GM12878 (cell line): Measurements from ENCODE around the gene LAMA2. TPM values are rescaled to one million over a fixed set of nuclear protein-coding genes. Genes with fewer than 3 reads are reported as not detected.

ENCODE experiments used
- ATAC-seq: fragments of 200-7000 bp; cut with Tn5 transposase; 3 replicates; pipeline ENCODE4 v1.9.1; 2020; ENCODE audit warnings: mild to moderate bottlenecking, moderate library complexity
- BruUV-seq: library from RNA; stranded (reverse); fragments of 400-500 nt; replicated peaks from 2 replicates; lab custom pipeline; 2021; lab: Mats Ljungman, UMichigan
- CTCF ChIA-PET: fragments of 300-600 bp; sonication (Branson Sonifier 250); formaldehyde crosslinking; extraction: SDS; loops from one replicate; lab custom pipeline; 2021; ENCODE audit warnings: inconsistent platforms; lab: Yijun Ruan, JAX
- POLR2A ChIA-PET: fragments of 350-600 bp; formaldehyde crosslinking; extraction: SDS; loops from one replicate; lab custom pipeline; 2021; ENCODE audit warnings: inconsistent platforms; lab: Charles Lee
- RAD21 ChIA-PET: fragments of 300-600 bp; sonication (Branson Sonifier 250); formaldehyde crosslinking; loops from one replicate; lab custom pipeline; 2023; ENCODE audit warnings: antibody characterized with exemption; ENCODE audit not compliant: unreplicated experiment; lab: Charles Lee
- SMC1A ChIA-PET: fragments of 300-600 bp; sonication (Branson Sonifier 250); formaldehyde crosslinking; loops from one replicate; lab custom pipeline; 2023; ENCODE audit not compliant: unreplicated experiment, uncharacterized antibody; lab: Charles Lee
- DNase-seq: peaks from one replicate; pipeline ENCODE4 v3.0.0-alpha.2; 2011; ENCODE audit warnings: low read depth, low spot score
- FAIRE-seq: peaks from 3 replicates; lab custom pipeline; 2011; peaks lifted over from hg19 to GRCh38; lab: Jason Lieb, UNC
- H2AFZ ChIP-seq: 2 replicates; pipeline ENCODE4 v1.6.0; 2011; ENCODE audit warnings: low read depth, low read length, control low read depth; ENCODE audit not compliant: control insufficient read depth
- H3K27ac ChIP-seq: 2 replicates; pipeline ENCODE4 v1.5.1; 2011; ENCODE audit warnings: control low read depth; ENCODE audit not compliant: control insufficient read depth, insufficient read depth
- H3K27me3 ChIP-seq, 2 experiments: replicated peaks in 1 of 2; 2 replicates each; pipeline versions ENCODE4 v1.6.0 to v1.6.1; 2011; ENCODE audit warnings: low read length in 1 of 2; ENCODE audit not compliant: control insufficient read depth in 2 of 2, insufficient read depth in 2 of 2
- H3K36me3 ChIP-seq, 2 experiments: 2 replicates each; pipeline ENCODE4 v1.5.1; 2011; ENCODE audit warnings: low read length in 1 of 2; ENCODE audit not compliant: control insufficient read depth in 2 of 2, insufficient read depth in 2 of 2
- H3K4me1 ChIP-seq: 2 replicates; pipeline ENCODE4 v1.6.1; 2011; ENCODE audit warnings: mild to moderate bottlenecking, low read length, moderate library complexity, mixed read lengths; ENCODE audit not compliant: control insufficient read depth, insufficient read depth
- H3K4me2 ChIP-seq: 2 replicates; pipeline ENCODE4 v1.6.0; 2011; ENCODE audit warnings: control low read depth; ENCODE audit not compliant: control insufficient read depth, insufficient read depth
- H3K4me3 ChIP-seq: fragments of 200-600 bp; sonication (generic); 2 replicates; pipeline ENCODE4 v1.5.1; 2016
- H3K79me2 ChIP-seq: 2 replicates; pipeline ENCODE4 v1.6.0; 2011; ENCODE audit warnings: low read length; ENCODE audit not compliant: control insufficient read depth, insufficient read depth
- H3K9ac ChIP-seq: 2 replicates; pipeline ENCODE4 v1.8.0; 2011; ENCODE audit warnings: low read length, control low read depth, mixed read lengths; ENCODE audit not compliant: control insufficient read depth, insufficient read depth
- H3K9me3 ChIP-seq: replicated peaks from 3 replicates; pipeline ENCODE4 v1.5.1; 2011; ENCODE audit warnings: mild to moderate bottlenecking, low read length; ENCODE audit not compliant: control insufficient read depth, insufficient read depth
- H4K20me1 ChIP-seq: 2 replicates; pipeline ENCODE4 v1.6.0; 2011; ENCODE audit not compliant: control insufficient read depth, insufficient read depth
- BCL3 ChIP-seq: IDR thresholded peaks from 2 replicates; pipeline ENCODE4 v1.6.1; 2011; ENCODE audit warnings: borderline replicate concordance, low read depth, mild to moderate bottlenecking, moderate library complexity, low read length; ENCODE audit not compliant: insufficient read depth, poor library complexity, severe bottlenecking
- CBX5 ChIP-seq: sonication (generic); IDR thresholded peaks from 2 replicates; pipeline ENCODE4 v1.6.1; 2016; ENCODE audit warnings: low read depth, moderate library complexity, mild to moderate bottlenecking, inconsistent platforms
- CEBPZ ChIP-seq: fragments of 150-350 bp; IDR thresholded peaks from 2 replicates; pipeline ENCODE4 v1.6.1; 2016; ENCODE audit warnings: low read depth, low read length
- ESRRA ChIP-seq: IDR thresholded peaks from 2 replicates; pipeline ENCODE4 v1.6.1; 2012; ENCODE audit warnings: mild to moderate bottlenecking, low read length, improper control_type of control experiment
- FOS ChIP-seq: IDR thresholded peaks from 3 replicates; pipeline ENCODE4 v1.6.1; 2011; ENCODE audit warnings: borderline replicate concordance; ENCODE audit not compliant: insufficient read length; ENCODE audit errors: extremely low read depth
- NFXL1 ChIP-seq: fragments of 450-650 bp; IDR thresholded peaks from 2 replicates; pipeline ENCODE4 v1.6.1; 2017; ENCODE audit warnings: antibody characterized with exemption, mild to moderate bottlenecking, borderline replicate concordance
- PAX5 ChIP-seq: IDR thresholded peaks from 2 replicates; pipeline ENCODE4 v1.6.1; 2011; ENCODE audit warnings: low read depth, low read length, borderline replicate concordance
- RBBP5 ChIP-seq: fragments of 200-600 bp; sonication (generic); conservative IDR thresholded peaks from 2 replicates; pipeline ENCODE4 v1.6.1; 2016
- SMARCA5 ChIP-seq: fragments of 450-650 bp; IDR thresholded peaks from 2 replicates; pipeline ENCODE4 v1.6.1; 2017; ENCODE audit warnings: mild to moderate bottlenecking
- SMC3 ChIP-seq: IDR thresholded peaks from 2 replicates; pipeline ENCODE4 v1.6.1; 2011; ENCODE audit warnings: low read length, improper control_type of control experiment, borderline replicate concordance
- SREBF2 ChIP-seq: IDR thresholded peaks from 2 replicates; pipeline ENCODE4 v1.6.1; 2012; ENCODE audit warnings: mild to moderate bottlenecking, low read length
- STAT3 ChIP-seq: IDR thresholded peaks from 2 replicates; pipeline ENCODE4 v1.6.1; 2011; ENCODE audit warnings: low read depth, low read length, improper control_type of control experiment
- ZBTB33 ChIP-seq: fragments of 450-650 bp; IDR thresholded peaks from 2 replicates; pipeline ENCODE4 v1.6.1; 2017; ENCODE audit warnings: mild to moderate bottlenecking
- ZNF622 ChIP-seq: fragments of 450-650 bp; IDR thresholded peaks from 2 replicates; pipeline ENCODE4 v1.6.1; 2017; ENCODE audit warnings: mild to moderate bottlenecking, inconsistent platforms
- ZZZ3 ChIP-seq: IDR thresholded peaks from 2 replicates; pipeline ENCODE4 v1.6.1; 2011; ENCODE audit warnings: low read depth; ENCODE audit not compliant: control insufficient read depth, insufficient read length
- WGBS: methylation state at CpG from one replicate; pipeline ENCODE4 v1.1.6; 2016; ENCODE audit warnings: low lambda C conversion rate; ENCODE audit not compliant: insufficient replicate concordance, insufficient coverage; ENCODE audit errors: missing lambda C conversion rate; 5-methylcytosine and 5-hydroxymethylcytosine counted together
- in situ Hi-C: fragments of 300-500 bp; cut with MboI; formaldehyde crosslinking; loops from 9 replicates; pipeline ENCODE4 v1.14.3; 2018; ENCODE audit warnings: mixed read lengths
- intact Hi-C: fragments of 100-400 bp; cut with micrococcal nuclease; formaldehyde crosslinking; loops from one replicate; pipeline ENCODE4 v1.14.2; 2022; ENCODE audit not compliant: unreplicated experiment
- polyA plus RNA-seq, 11 experiments: library from polyadenylated mRNA; depleted of rRNA in 4 of 11; unstranded in 6 of 11; stranded (reverse) in 5 of 11; fragments of >200 nt; fragmentation: Nextera tagmentation in 4 of 11; fragmentation: Illumina TruSeq in 1 of 11; extraction: Ambion mirVana in 4 of 11; extraction: Trizol in 1 of 11; gene quantifications; 1 replicate in 1 of 11; 2 replicates in 10 of 11; pipeline versions ENCODE4 v1.2.1 to v1.2.3, GENCODE V29; 2011 to 2016; ENCODE audit warnings: inconsistent platforms in 2 of 11, missing spikeins in 2 of 11, low read depth in 1 of 11
- total RNA-seq, 4 experiments: library from RNA; depleted of rRNA in 3 of 4; stranded (reverse); fragments of >200 nt in 3 of 4; fragmentation: Illumina TruSeq in 1 of 4; extraction: Trizol in 1 of 4; gene quantifications; 2 replicates each; pipeline versions ENCODE4 v1.2.1 to v1.2.3, GENCODE V29; 2013 to 2021

Gene LAMA2
- total and polyA plus RNA-seq, 10 of the 15 experiments (the other 5 are each of a cell fraction or from before 2014, with no cell fraction given) = 0.04 to 2.0 (median 0.37) TPM; not detected in 1

GRCh38 chr6:129189266-129189665 is 306.3 kb downstream of the LAMA2 start:
- no peaks in the 10 kb centered on the region for H3K4me1 ChIP-seq
- BruUV-seq = no TSS peak
- no peaks in the 10 kb centered on the region for H4K20me1 ChIP-seq
- ChIA-PET CTCF (no interaction called here), SMC1A (interaction anchor here (1.1 to 1.3 kb wide), 2 partner anchors 82 to 471 kb away, joined by 3 read pairs; no protein-coding TSS in a partner anchor), POLR2A (no interaction called here), RAD21 (no interaction called here)
- H3K36me3 ChIP-seq = no peaks in the 10 kb centered on the region
- ATAC-seq (no peak), DNase-seq (no peak), FAIRE-seq (no peak)
- no peaks in the 10 kb centered on the region for H3K27me3 ChIP-seq
- WGBS = 17% methylated on average over 1 of the region's 1 CpG
- in situ Hi-C loops (no loop called here), intact Hi-C loops (no loop called here)
- H3K4me3 ChIP-seq = no peak overlapping the region
- H2AFZ ChIP-seq = no peak overlapping the region
- H3K4me2 ChIP-seq = no peak overlapping the region
- no peaks in the 10 kb centered on the region for H3K79me2 ChIP-seq
- no peaks in the 10 kb centered on the region for H3K9me3 ChIP-seq
- H3K27ac ChIP-seq = no peak overlapping the region
- H3K9ac ChIP-seq = no peak overlapping the region
- TF ChIP-seq ZNF622 (no peak), FOS (no peak), SMC3 (no peak), CBX5 (no peak), NFXL1 (no peak), ESRRA (no peak), BCL3 (no peak), STAT3 (no peak), SMARCA5 (no peak), ZBTB33 (no peak), RBBP5 (no peak), CEBPZ (no peak), SREBF2 (no peak), ZZZ3 (no peak), PAX5 (no peak)
